HEK293 (cell line): ENCODE results near the gene SLC5A9.

Experiments
- CTCF ChIA-PET: fragments of 350-600 bp; formaldehyde crosslinking; extraction: SDS; loops from one replicate; lab custom pipeline; 2021; ENCODE audit warnings: antibody characterized with exemption; lab: Yijun Ruan, JAX
- POLR2A ChIA-PET: fragments of 300-600 bp; formaldehyde crosslinking; extraction: SDS; loops from one replicate; lab custom pipeline; 2020; ENCODE audit warnings: antibody characterized with exemption, inconsistent platforms; lab: Yijun Ruan, JAX
- H3K27ac ChIP-seq: fragments of 200-500 bp; sonication (Bioruptor generic); 2 replicates; pipeline ENCODE4 v1.5.1; 2014; ENCODE audit warnings: low read depth, low read length, control low read depth, inconsistent platforms; ENCODE audit errors: extremely low read depth
- H3K36me3 ChIP-seq, 2 experiments: fragments of 200-500 bp in 1 of 2; sonication (Bioruptor generic) in 1 of 2; 1 replicate in 1 of 2; 2 replicates in 1 of 2; pipeline ENCODE4 v1.5.1; 2014 to 2017; ENCODE audit warnings: inconsistent platforms in 2 of 2, low read length in 2 of 2; ENCODE audit not compliant: control insufficient read depth in 2 of 2, insufficient read depth in 1 of 2
- H3K4me1 ChIP-seq: fragments of 200-500 bp; sonication (Bioruptor generic); 2 replicates; pipeline ENCODE4 v1.5.1; 2014; ENCODE audit warnings: mild to moderate bottlenecking, low read length, inconsistent platforms; ENCODE audit not compliant: control insufficient read depth, insufficient read depth
- H3K4me3 ChIP-seq: 2 replicates; pipeline ENCODE4 v1.5.1; 2011; ENCODE audit warnings: low read depth, mild to moderate bottlenecking, control low read depth, low read length, moderate library complexity
- H3K9me3 ChIP-seq: fragments of 200-500 bp; sonication (Bioruptor generic); 2 replicates; pipeline ENCODE4 v1.5.1; 2014; ENCODE audit warnings: low read depth, low read length, inconsistent platforms; ENCODE audit not compliant: control insufficient read depth, insufficient read depth
- FEZF1 ChIP-seq: fragments of 450-650 bp; formaldehyde crosslinking; IDR thresholded peaks from 2 replicates; pipeline ENCODE4 v1.5.1; 2016; ENCODE audit warnings: missing biosample characterization, missing genetic modification characterization
- HIC1 ChIP-seq: fragments of 450-650 bp; formaldehyde crosslinking; IDR thresholded peaks from 2 replicates; pipeline ENCODE4 v1.5.1; 2016; ENCODE audit warnings: missing biosample characterization, missing genetic modification characterization
- KLF1 ChIP-seq: fragments of 450-650 bp; formaldehyde crosslinking; IDR thresholded peaks from 2 replicates; pipeline ENCODE4 v1.5.1; 2016; ENCODE audit warnings: missing biosample characterization, missing genetic modification characterization
- MZF1 ChIP-seq: fragments of 450-650 bp; formaldehyde crosslinking; IDR thresholded peaks from 2 replicates; pipeline ENCODE4 v1.5.1; 2017; ENCODE audit warnings: missing biosample characterization, missing genetic modification characterization, borderline replicate concordance
- REST ChIP-seq: fragments of 450-650 bp; formaldehyde crosslinking; IDR thresholded peaks from 2 replicates; pipeline ENCODE4 v1.5.1; 2016; ENCODE audit warnings: missing biosample characterization, missing genetic modification characterization
- SCRT2 ChIP-seq: fragments of 450-650 bp; formaldehyde crosslinking; IDR thresholded peaks from 2 replicates; pipeline ENCODE4 v1.5.1; 2016; ENCODE audit warnings: missing biosample characterization, missing genetic modification characterization
- SP2 ChIP-seq: fragments of 450-650 bp; formaldehyde crosslinking; IDR thresholded peaks from 2 replicates; pipeline ENCODE4 v1.5.1; 2016; ENCODE audit warnings: missing biosample characterization, missing genetic modification characterization
- TSHZ1 ChIP-seq: fragments of 450-650 bp; formaldehyde crosslinking; IDR thresholded peaks from 2 replicates; pipeline ENCODE4 v1.5.1; 2016; ENCODE audit warnings: missing biosample characterization, missing genetic modification characterization, borderline replicate concordance
- ZNF157 ChIP-seq: fragments of 450-650 bp; formaldehyde crosslinking; IDR thresholded peaks from 2 replicates; pipeline ENCODE4 v1.5.1; 2016; ENCODE audit warnings: missing biosample characterization, missing genetic modification characterization
- ZNF174 ChIP-seq: fragments of 450-650 bp; formaldehyde crosslinking; IDR thresholded peaks from 2 replicates; pipeline ENCODE4 v1.5.0; 2017; ENCODE audit warnings: missing biosample characterization, mild to moderate bottlenecking, missing genetic modification characterization
- ZNF221 ChIP-seq: fragments of 450-650 bp; formaldehyde crosslinking; IDR thresholded peaks from 2 replicates; pipeline ENCODE4 v1.5.1; 2017; ENCODE audit warnings: missing biosample characterization, missing genetic modification characterization, borderline replicate concordance
- ZNF223 ChIP-seq: fragments of 450-650 bp; formaldehyde crosslinking; IDR thresholded peaks from 2 replicates; pipeline ENCODE4 v1.5.1; 2016; ENCODE audit warnings: missing biosample characterization, missing genetic modification characterization
- ZNF239 ChIP-seq: fragments of 450-650 bp; formaldehyde crosslinking; IDR thresholded peaks from 2 replicates; pipeline ENCODE4 v1.5.1; 2016; ENCODE audit warnings: missing biosample characterization, missing genetic modification characterization
- ZNF24 ChIP-seq: fragments of 450-650 bp; formaldehyde crosslinking; IDR thresholded peaks from 2 replicates; pipeline ENCODE4 v1.5.1; 2016; ENCODE audit warnings: missing biosample characterization, missing genetic modification characterization
- ZNF404 ChIP-seq: fragments of 450-650 bp; formaldehyde crosslinking; IDR thresholded peaks from 2 replicates; pipeline ENCODE4 v1.5.1; 2017; ENCODE audit warnings: missing biosample characterization, missing genetic modification characterization
- ZNF510 ChIP-seq: fragments of 450-650 bp; formaldehyde crosslinking; IDR thresholded peaks from 2 replicates; pipeline ENCODE4 v1.5.1; 2018; ENCODE audit warnings: mild to moderate bottlenecking, missing genetic modification characterization, missing biosample characterization; ENCODE audit not compliant: insufficient replicate concordance
- ZNF529 ChIP-seq: fragments of 450-650 bp; formaldehyde crosslinking; IDR thresholded peaks from 2 replicates; pipeline ENCODE4 v1.5.1; 2017; ENCODE audit warnings: missing genetic modification characterization, missing biosample characterization; ENCODE audit not compliant: insufficient replicate concordance
- ZNF549 ChIP-seq: fragments of 450-650 bp; IDR thresholded peaks from 2 replicates; pipeline ENCODE4 v1.5.1; 2018; ENCODE audit warnings: missing biosample characterization, missing genetic modification characterization, mild to moderate bottlenecking, inconsistent platforms, moderate library complexity
- ZNF558 ChIP-seq: fragments of 450-650 bp; formaldehyde crosslinking; IDR thresholded peaks from 2 replicates; pipeline ENCODE4 v1.5.1; 2016; ENCODE audit warnings: missing biosample characterization, missing genetic modification characterization
- ZNF600 ChIP-seq: fragments of 450-650 bp; formaldehyde crosslinking; IDR thresholded peaks from 2 replicates; pipeline ENCODE4 v1.5.1; 2016; ENCODE audit warnings: missing biosample characterization, missing genetic modification characterization
- ZNF610 ChIP-seq: fragments of 450-650 bp; formaldehyde crosslinking; IDR thresholded peaks from 2 replicates; pipeline ENCODE4 v1.5.1; 2016; ENCODE audit warnings: missing biosample characterization, missing genetic modification characterization, borderline replicate concordance
- ZNF776 ChIP-seq: fragments of 450-650 bp; formaldehyde crosslinking; IDR thresholded peaks from 2 replicates; pipeline ENCODE4 v1.5.0; 2017; ENCODE audit warnings: missing biosample characterization, missing genetic modification characterization, borderline replicate concordance
- ZSCAN30 ChIP-seq: fragments of 450-650 bp; IDR thresholded peaks from 2 replicates; pipeline ENCODE4 v1.5.1; 2018; ENCODE audit warnings: missing biosample characterization, mild to moderate bottlenecking, missing genetic modification characterization, moderate library complexity

Gene SLC5A9

GRCh38 chr1:48217856-48218255 lies 4.7 kb upstream of the SLC5A9 start (continued):
- no peak for TF ChIP-seq HIC1 (tag by site-specific recombination)
- no peak for TF ChIP-seq REST
- TF ChIP-seq ZSCAN30 (tag by site-specific recombination), result no peak

GRCh38 chr1:48219803-48220202 lies 2.7 kb upstream of the SLC5A9 start:
- POLR2A ChIA-PET, result no interaction called here
- no peaks in the 10 kb centered on the region for H3K4me1 ChIP-seq
- no peak overlapping the region for H3K4me3 ChIP-seq
- TF ChIP-seq SCRT2 (tag by site-specific recombination), result no peak
- TF ChIP-seq FEZF1 (tag by site-specific recombination), result no peak
- no peak for TF ChIP-seq SP2
- no peak for TF ChIP-seq ZNF404 (tag by site-specific recombination)
- no peak for TF ChIP-seq ZNF174
- no peak for TF ChIP-seq MZF1 (tag by site-specific recombination)
- TF ChIP-seq ZNF610, result no peak
- TF ChIP-seq ZNF239 (tag by site-specific recombination), result no peak
- no peak for TF ChIP-seq ZNF223 (tag by site-specific recombination)
- CTCF ChIA-PET, result interaction anchor here (0.7 to 1.6 kb wide), 3 partner anchors 11 to 126 kb away, joined by 3 read pairs; no protein-coding TSS in a partner anchor
- H3K27ac ChIP-seq, result no peak overlapping the region
- no peaks in the 10 kb centered on the region for H3K9me3 ChIP-seq
- H3K36me3 ChIP-seq, result no peaks in the 10 kb centered on the region

- CTCF ChIA-PET, result interaction anchor here (1.1 kb wide), 1 partner anchor 465 kb away, joined by 4 read pairs; no protein-coding TSS in a partner anchor
- Histone ChIP-seq H3K4me3 (no peak overlapping the region), H3K9me3 (no peaks in the 10 kb centered on the region), H3K4me1 (no peaks in the 10 kb centered on the region), H3K36me3 (no peaks in the 10 kb centered on the region), H3K27ac (no peak overlapping the region)
- POLR2A ChIA-PET, result no interaction called here
- TF ChIP-seq ZNF549 (tag by site-specific recombination) (no peak), TSHZ1 (tag by site-specific recombination) (no peak), ZNF24 (tag by site-specific recombination) (no peak), ZNF510 (tag by site-specific recombination) (no peak), ZNF529 (no peak), ZNF600 (tag by site-specific recombination) (no peak), ZNF221 (tag by site-specific recombination) (no peak), KLF1 (tag by site-specific recombination) (no peak), ZNF776 (no peak), ZNF558 (tag by site-specific recombination) (no peak), ZNF157 (tag by site-specific recombination) (no peak)
These were observed 1.4 kb upstream of the SLC5A9 start for GRCh38 chr1:48221122-48221521.
